ENCODE results near the gene EPB41L5. TPM values are rescaled to one million over a fixed set of nuclear protein-coding genes. Genes with fewer than 3 reads are reported as not detected.

The EPB41L5 gene
- total and polyA plus RNA-seq, 2 donors (not counting 3 experiments of a cell fraction or from before 2014, with no cell fraction given): 8.4 to 13.6 TPM

DNA sequence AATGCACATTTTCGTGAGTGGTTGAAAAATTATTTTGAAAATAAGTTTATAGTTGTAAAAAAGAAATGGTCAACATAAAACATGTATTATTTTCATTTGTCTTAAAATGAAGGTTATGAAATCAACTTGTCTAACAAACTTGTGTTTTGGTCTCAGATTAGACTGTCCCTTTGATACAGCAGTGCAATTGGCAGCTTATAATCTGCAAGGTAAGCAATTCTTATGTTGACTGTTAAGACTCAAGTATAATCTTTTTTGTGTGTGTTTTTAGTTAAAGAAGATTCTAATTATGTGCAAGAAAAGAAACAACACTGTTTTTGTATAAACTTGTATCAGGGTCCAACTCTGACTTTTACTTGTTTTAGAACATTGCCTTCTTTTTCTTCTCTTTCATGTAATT, 62.7 kb downstream of the EPB41L5 start:
- Histone ChIP-seq H3K27ac (ENCODE audit: insufficient read depth, low read depth, low read length) (no peak overlapping the region), H4K20me1 (replicated peaks; ENCODE audit: control insufficient read depth, extremely low read depth, insufficient read depth, low read length) (no peaks in the 10 kb centered on the region), H3K9me3 (replicated peaks; ENCODE audit: control insufficient read depth, insufficient read depth, low read length) (no peaks in the 10 kb centered on the region), H3K4me2 (ENCODE audit: insufficient read depth, low read length) (no peak overlapping the region), H3K4me1 (ENCODE audit: control insufficient read depth, extremely low read depth, insufficient read depth, low read length) (no peaks in the 10 kb centered on the region), H3K9ac (replicated peaks; ENCODE audit: extremely low read depth, insufficient read depth, low read length) (no peak overlapping the region), H3K9me1 (replicated peaks; ENCODE audit: control insufficient read depth, extremely low read depth, insufficient read depth, low read length) (no peaks in the 10 kb centered on the region), H3K36me3 (ENCODE audit: control insufficient read depth in 2 of 2, extremely low read depth in 1 of 2, insufficient read depth in 2 of 2, low read length in 2 of 2) (peaks cover 0 to 3% of the 10 kb centered on the region in 2 experiments), H3K79me2 (ENCODE audit: control insufficient read depth, insufficient read depth, low read length) (no peaks in the 10 kb centered on the region), H3K4me3 (replicated peaks in 1 of 3; ENCODE audit: insufficient read depth in 1 of 3, low read depth in 1 of 3, low read length in 3 of 3) (no peak overlapping the region), H3K27me3 (ENCODE audit: control insufficient read depth in 2 of 2, insufficient read depth in 2 of 2, low read length in 2 of 2) (no peaks in the 10 kb centered on the region), H2AFZ (ENCODE audit: low read depth, low read length) (no peak overlapping the region)
- DNase-seq (ENCODE audit: low read depth, low spot score) (no peak), FAIRE-seq (peak; percentile 72)
- TF ChIP-seq MAX (IDR thresholded peaks at IDR 0.05; ENCODE audit: insufficient read depth, insufficient read length) (no peak), GATA2 (IDR thresholded peaks at IDR 0.05; ENCODE audit: insufficient read depth, insufficient read length, low read depth, low read length) (no peak), POLR2A (IDR thresholded peaks at IDR 0.05; ENCODE audit: low read depth, low read length) (no peak), POLR2AphosphoS5 (IDR thresholded peaks at IDR 0.05; ENCODE audit: insufficient read depth, low read depth, low read length) (no peak), JUN (IDR thresholded peaks at IDR 0.05; ENCODE audit: borderline replicate concordance, insufficient read depth, insufficient read length, low read depth) (no peak), EZH2 (IDR thresholded peaks at IDR 0.05; ENCODE audit: borderline replicate concordance, low read depth, low read length, severe bottlenecking) (no peak), FOS (IDR thresholded peaks at IDR 0.05; ENCODE audit: borderline replicate concordance, insufficient read depth, low read length) (no peak), MYC (IDR thresholded peaks at IDR 0.05; ENCODE audit: low read depth, low read length) (no peak)
- TF ChIP-seq, protein P1, sequence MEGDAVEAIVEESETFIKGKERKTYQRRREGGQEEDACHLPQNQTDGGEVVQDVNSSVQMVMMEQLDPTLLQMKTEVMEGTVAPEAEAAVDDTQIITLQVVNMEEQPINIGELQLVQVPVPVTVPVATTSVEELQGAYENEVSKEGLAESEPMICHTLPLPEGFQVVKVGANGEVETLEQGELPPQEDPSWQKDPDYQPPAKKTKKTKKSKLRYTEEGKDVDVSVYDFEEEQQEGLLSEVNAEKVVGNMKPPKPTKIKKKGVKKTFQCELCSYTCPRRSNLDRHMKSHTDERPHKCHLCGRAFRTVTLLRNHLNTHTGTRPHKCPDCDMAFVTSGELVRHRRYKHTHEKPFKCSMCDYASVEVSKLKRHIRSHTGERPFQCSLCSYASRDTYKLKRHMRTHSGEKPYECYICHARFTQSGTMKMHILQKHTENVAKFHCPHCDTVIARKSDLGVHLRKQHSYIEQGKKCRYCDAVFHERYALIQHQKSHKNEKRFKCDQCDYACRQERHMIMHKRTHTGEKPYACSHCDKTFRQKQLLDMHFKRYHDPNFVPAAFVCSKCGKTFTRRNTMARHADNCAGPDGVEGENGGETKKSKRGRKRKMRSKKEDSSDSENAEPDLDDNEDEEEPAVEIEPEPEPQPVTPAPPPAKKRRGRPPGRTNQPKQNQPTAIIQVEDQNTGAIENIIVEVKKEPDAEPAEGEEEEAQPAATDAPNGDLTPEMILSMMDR (IDR thresholded peaks at IDR 0.05; ENCODE audit: extremely low read depth in 1 of 2, insufficient read depth in 1 of 2, low read depth in 1 of 2, low read length in 2 of 2): no peak
- ChIA-PET POLR2A (no interaction called here), CTCF (interaction anchor here (1.8 kb wide), 1 partner anchor 57 kb away, joined by 6 read pairs; no protein-coding TSS in a partner anchor)
- no TSS peak for BruUV-seq (replicated peaks)
- dilution Hi-C loops (cut with MboI; ENCODE audit: extremely low pct_ligation_motif_present, low sequenced_read_pairs) (no loop called here), intact Hi-C loops (cut with micrococcal nuclease) (no loop called here)
